Ectodermal cell (in vitro differentiated cells): ENCODE data around the gene STMN1.

Experiments
- H3K27ac ChIP-seq: 2 replicates; pipeline ENCODE4 v1.7.0; 2013; ENCODE audit warnings: mild to moderate bottlenecking, low read depth, low read length; ENCODE audit not compliant: insufficient read depth, poor library complexity, severe bottlenecking
- H3K27me3 ChIP-seq: 2 replicates; pipeline ENCODE4 v1.7.0; 2013; ENCODE audit warnings: mild to moderate bottlenecking, low read length; ENCODE audit not compliant: insufficient read depth, control insufficient read depth, poor library complexity, severe bottlenecking
- H3K36me3 ChIP-seq: one replicate; pipeline ENCODE4 v1.7.0; 2013; ENCODE audit warnings: low read length; ENCODE audit not compliant: control insufficient read depth, insufficient read depth
- H3K4me1 ChIP-seq: one replicate; pipeline ENCODE4 v1.7.0; 2013; ENCODE audit warnings: low read length; ENCODE audit not compliant: control insufficient read depth, insufficient read depth
- H3K4me3 ChIP-seq: 2 replicates; pipeline ENCODE4 v1.7.0; 2013; ENCODE audit warnings: low read depth, low read length, control low read depth; ENCODE audit not compliant: insufficient read depth
- H3K9me3 ChIP-seq: 2 replicates; pipeline ENCODE4 v1.7.0; 2013; ENCODE audit warnings: mild to moderate bottlenecking, low read length, moderate library complexity; ENCODE audit not compliant: control insufficient read depth
- WGBS, 2 experiments: methylation state at CpG; one replicate each; pipeline ENCODE4 v1.1.7; 2013; ENCODE audit warnings: missing lambda C conversion rate in 2 of 2; 5-methylcytosine and 5-hydroxymethylcytosine counted together

Gene STMN1

GRCh38 chr1:25895365-25895990 is 10.7 kb downstream of the STMN1 start:
- H3K9me3 ChIP-seq = no peaks in the 10 kb centered on the region
- H3K27me3 ChIP-seq = no peaks in the 10 kb centered on the region
- H3K4me3 ChIP-seq = no peak overlapping the region
- peaks cover 47% of the 10 kb centered on the region for H3K4me1 ChIP-seq
- WGBS, 2 experiments = 25 to 26% methylated on average over 12 of the region's 12 CpGs
- H3K36me3 ChIP-seq = peaks cover 32% of the 10 kb centered on the region
- H3K27ac ChIP-seq = peak overlapping the region; percentile 71

DNA sequence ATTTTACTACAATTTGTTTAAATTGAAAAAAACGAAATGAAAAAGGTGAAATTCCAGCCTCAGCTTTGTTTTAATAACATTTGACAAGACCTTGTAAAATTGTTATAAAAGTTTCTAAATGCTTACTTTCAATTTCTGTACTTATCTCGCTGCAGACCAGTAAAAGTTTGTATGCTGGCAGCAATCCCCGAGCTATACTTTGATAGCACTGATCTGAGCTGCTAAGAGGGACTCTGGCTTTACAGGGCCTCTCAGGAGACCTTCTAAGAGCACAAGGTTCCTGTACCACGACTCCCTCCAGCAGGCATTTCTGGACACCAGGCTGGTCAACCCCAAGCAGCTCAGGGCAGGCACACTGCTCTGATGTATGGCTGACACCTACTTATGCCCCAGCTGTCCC is 13.1 kb downstream of the STMN1 start:
- Histone ChIP-seq H3K27ac (no peak overlapping the region), H3K9me3 (no peaks in the 10 kb centered on the region), H3K27me3 (no peaks in the 10 kb centered on the region), H3K4me3 (no peak overlapping the region), H3K36me3 (peaks cover 14% of the 10 kb centered on the region), H3K4me1 (peaks cover 36% of the 10 kb centered on the region)
- 91 to 93% methylated on average over 3 of the region's 4 CpGs for WGBS, 2 experiments

- no peak overlapping the region for H3K4me3 ChIP-seq
- WGBS, 2 experiments = 84 to 89% methylated on average over 5 of the region's 5 CpGs
- H3K27me3 ChIP-seq = no peaks in the 10 kb centered on the region
- peaks cover 6% of the 10 kb centered on the region for H3K36me3 ChIP-seq
- H3K27ac ChIP-seq = no peak overlapping the region
- H3K9me3 ChIP-seq = no peaks in the 10 kb centered on the region
- H3K4me1 ChIP-seq = peaks cover 36% of the 10 kb centered on the region
Measured at GRCh38 chr1:25891606-25892005, 14.6 kb downstream of the STMN1 start.

GRCh38 chr1:25890239-25891034 is 15.8 kb downstream of the STMN1 start:
- Histone ChIP-seq H3K4me1 (peaks cover 29% of the 10 kb centered on the region), H3K27ac (no peak overlapping the region), H3K36me3 (peaks cover 6% of the 10 kb centered on the region), H3K27me3 (no peaks in the 10 kb centered on the region), H3K9me3 (no peaks in the 10 kb centered on the region), H3K4me3 (no peak overlapping the region)
- 90 to 97% methylated on average over 10 of the region's 10 CpGs for WGBS, 2 experiments

DNA sequence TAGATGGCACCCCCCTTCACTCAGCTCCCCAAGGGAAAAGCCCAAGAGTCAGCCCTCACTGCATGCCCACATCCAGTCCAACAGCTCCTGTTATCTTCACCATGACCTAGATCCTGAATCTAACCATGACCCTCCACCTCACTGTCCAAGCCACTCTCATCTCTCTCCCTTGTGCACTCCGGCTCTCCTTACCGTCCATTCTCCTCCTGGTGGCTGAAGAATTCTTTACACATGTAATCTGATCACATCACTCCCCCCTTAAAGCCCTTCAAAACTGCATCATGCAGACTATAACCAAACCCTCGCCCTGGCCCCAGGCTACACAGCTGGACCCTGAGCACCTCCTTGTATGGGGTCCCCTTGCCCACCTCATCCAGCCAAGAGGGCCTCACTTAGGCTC is 16.7 kb downstream of the STMN1 start:
- Histone ChIP-seq H3K27ac (no peak overlapping the region), H3K9me3 (no peaks in the 10 kb centered on the region), H3K27me3 (no peaks in the 10 kb centered on the region), H3K4me1 (peaks cover 29% of the 10 kb centered on the region), H3K4me3 (no peak overlapping the region), H3K36me3 (peaks cover 8% of the 10 kb centered on the region)
- 77 to 80% methylated on average over 3 of the region's 3 CpGs for WGBS, 2 experiments

DNA sequence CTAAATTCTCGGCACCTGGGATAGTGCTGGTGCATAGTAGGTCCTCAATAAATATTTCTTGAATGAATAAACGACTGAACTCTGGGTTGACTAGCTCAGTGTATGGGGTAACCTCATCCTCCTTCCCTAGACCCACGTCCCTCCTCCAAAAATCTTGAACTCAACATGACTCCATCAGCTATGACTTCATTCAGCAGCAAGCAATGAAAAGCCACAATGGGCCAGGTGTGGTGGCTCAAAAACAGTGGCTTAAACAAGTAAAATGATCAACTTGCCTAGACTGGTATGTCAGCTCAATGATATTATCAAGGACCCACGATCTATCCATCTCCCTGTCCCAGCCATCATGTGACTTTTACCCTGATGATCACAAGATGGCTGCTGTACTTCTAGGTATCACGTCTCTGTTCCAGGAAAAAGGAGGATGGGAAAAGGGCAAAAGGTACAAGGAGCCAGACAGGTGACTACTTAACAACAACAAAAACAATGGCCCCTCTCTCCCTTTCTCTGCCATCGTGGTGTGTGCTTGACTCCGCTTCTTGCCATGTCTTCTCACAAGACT is 17.7 kb downstream of the STMN1 start:
- Histone ChIP-seq H3K4me3 (no peak overlapping the region), H3K36me3 (peaks cover 8% of the 10 kb centered on the region), H3K4me1 (peaks cover 29% of the 10 kb centered on the region), H3K27ac (no peak overlapping the region), H3K9me3 (no peaks in the 10 kb centered on the region), H3K27me3 (no peaks in the 10 kb centered on the region)
- whole genome bisulfite sequencing, 2 experiments = 93 to 94% methylated on average over 7 of the region's 7 CpGs

DNA sequence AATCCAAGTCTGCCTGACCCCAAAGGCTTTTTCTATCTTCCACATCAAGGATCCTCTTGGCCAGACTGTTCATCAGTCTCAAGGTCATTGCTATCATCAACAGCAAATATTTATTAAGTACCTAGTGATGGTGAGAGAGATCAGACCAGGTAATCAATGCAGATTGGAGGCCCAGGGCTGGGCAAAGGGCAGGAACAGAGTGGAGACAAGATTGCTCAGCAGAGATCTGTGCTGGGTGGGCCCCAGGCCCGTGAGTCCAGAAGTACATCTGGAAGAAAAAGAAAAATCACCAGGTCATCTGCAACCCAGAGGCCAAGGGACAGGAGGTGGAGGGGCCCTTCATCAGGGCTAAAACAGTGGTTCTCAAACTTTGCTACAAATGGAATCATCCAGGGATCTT is 20.6 kb downstream of the STMN1 start:
- WGBS, 2 experiments = 75 to 94% methylated on average over 1 of the region's 1 CpG
- H3K36me3 ChIP-seq = peaks cover 8% of the 10 kb centered on the region
- no peak overlapping the region for H3K27ac ChIP-seq

DNA sequence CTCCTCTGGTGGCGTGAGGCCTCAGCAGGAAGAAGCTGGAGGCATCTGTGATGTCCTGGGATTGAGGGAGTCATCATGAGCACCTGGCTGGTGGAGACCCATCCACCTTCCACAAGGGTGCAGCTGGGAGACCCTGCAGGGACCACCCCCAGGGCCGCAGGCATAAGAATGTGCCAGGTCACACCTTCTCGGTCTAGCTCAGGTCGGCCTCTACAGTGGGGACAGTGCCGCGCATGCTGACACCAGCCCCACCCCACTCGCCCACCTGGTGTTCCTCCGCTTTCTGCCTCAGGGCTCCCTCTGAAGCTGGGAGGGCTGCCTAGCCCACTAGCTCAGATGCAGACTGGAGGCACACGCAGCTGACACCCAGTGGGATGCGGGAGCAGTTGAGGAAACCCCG is 25.0 kb downstream of the STMN1 start:
- no peak overlapping the region for H3K4me3 ChIP-seq
- no peak overlapping the region for H3K27ac ChIP-seq
- H3K4me1 ChIP-seq = peaks cover 3% of the 10 kb centered on the region
- H3K27me3 ChIP-seq = peaks cover 13% of the 10 kb centered on the region
- H3K9me3 ChIP-seq = no peaks in the 10 kb centered on the region
- peaks cover 3% of the 10 kb centered on the region for H3K36me3 ChIP-seq
- WGBS, 2 experiments = 93 to 95% methylated on average over 11 of the region's 11 CpGs

More for the DNA sequence above, 20.6 kb downstream of the STMN1 start:
- Histone ChIP-seq H3K4me1 (peaks cover 9% of the 10 kb centered on the region), H3K4me3 (no peak overlapping the region), H3K9me3 (no peaks in the 10 kb centered on the region), H3K27me3 (no peaks in the 10 kb centered on the region)

GRCh38 chr1:25880518-25880917 is 25.7 kb downstream of the STMN1 start:
- Histone ChIP-seq H3K36me3 (peaks cover 3% of the 10 kb centered on the region), H3K4me3 (no peak overlapping the region), H3K27me3 (peaks cover 20% of the 10 kb centered on the region), H3K9me3 (no peaks in the 10 kb centered on the region), H3K4me1 (peaks cover 3% of the 10 kb centered on the region), H3K27ac (no peak overlapping the region)
- WGBS, 2 experiments = 95 to 97% methylated on average over 5 of the region's 5 CpGs

DNA sequence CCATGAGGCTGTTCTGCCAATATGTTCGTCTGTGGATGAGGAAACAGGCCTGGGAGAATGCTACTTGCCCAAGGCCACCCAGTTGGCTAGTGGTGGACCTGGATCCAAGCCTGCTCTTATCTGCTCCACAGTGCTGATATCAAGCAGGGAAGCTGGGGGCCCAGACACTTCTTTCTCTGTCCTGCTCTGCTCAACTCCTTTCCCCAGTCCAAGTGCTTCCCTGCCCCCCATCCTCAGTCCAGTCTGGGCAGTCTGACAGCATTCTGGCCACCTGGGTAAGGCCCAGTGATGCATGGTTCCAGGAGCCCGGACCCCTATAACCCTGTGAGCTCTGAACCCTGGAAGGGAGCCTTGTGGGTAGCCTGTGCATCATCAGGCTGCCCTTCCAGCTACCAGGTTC is 26.5 kb downstream of the STMN1 start:
- Histone ChIP-seq H3K27me3 (peaks cover 25% of the 10 kb centered on the region), H3K27ac (no peak overlapping the region), H3K9me3 (no peaks in the 10 kb centered on the region), H3K4me3 (no peak overlapping the region), H3K36me3 (no peaks in the 10 kb centered on the region), H3K4me1 (peaks cover 6% of the 10 kb centered on the region)
- 89 to 96% methylated on average over 2 of the region's 2 CpGs for WGBS, 2 experiments
